ENCODE data around the gene OR51M1. TPM values are rescaled to one million over a fixed set of nuclear protein-coding genes. Genes with fewer than 3 reads are reported as not detected.

The OR51M1 gene
- total and polyA plus RNA-seq, 5 donors from 2014 or later = not detected

- H3K27ac ChIP-seq (ENCODE audit: insufficient read depth, low read length, poor library complexity, severe bottlenecking) = no peak overlapping the region
- Mint-ChIP-seq H3K4me1 (no peaks in the 10 kb centered on the region), H3K4me3 (no peak overlapping the region), H3K27ac (no peak overlapping the region), H3K27me3 (peaks cover 6% of the 10 kb centered on the region), H3K9me3 (peaks cover 0 to 6% (median 0%) of the 10 kb centered on the region in 7 donors), H3K36me3 (no peaks in the 10 kb centered on the region)
- H3K4me3 ChIP-seq (ENCODE audit: low read depth, low read length) = no peak overlapping the region
- no peak for ATAC-seq (ENCODE audit: low read depth in 2 of 2)
- H3K36me3 ChIP-seq (ENCODE audit: control insufficient read depth, insufficient read depth, low read length) = no peaks in the 10 kb centered on the region
- H3K4me1 ChIP-seq (ENCODE audit: control insufficient read depth, insufficient read depth, low read length, poor library complexity, severe bottlenecking) = no peaks in the 10 kb centered on the region
- H3K9me3 ChIP-seq (ENCODE audit: control insufficient read depth in 2 of 2, low read length in 2 of 2) = no peaks in the 10 kb centered on the region
- no peaks in the 10 kb centered on the region for H3K27me3 ChIP-seq (ENCODE audit: control insufficient read depth, insufficient read depth, low read length)
- no peak for DNase-seq
These were observed 16.8 kb upstream of the OR51M1 start for GRCh38 chr11:5366856-5367255.

GRCh38 chr11:5367448-5368074, 16.1 kb upstream of the OR51M1 start:
- no peak overlapping the region for H3K27ac Mint-ChIP-seq
- DNase-seq (no peak), ATAC-seq (ENCODE audit: low read depth in 2 of 2) (no peak)
- H3K36me3 ChIP-seq (ENCODE audit: control insufficient read depth, insufficient read depth, low read length) = no peaks in the 10 kb centered on the region
- H3K9me3 ChIP-seq (ENCODE audit: control insufficient read depth in 2 of 2, low read length in 2 of 2) = no peaks in the 10 kb centered on the region
- H3K4me1 Mint-ChIP-seq = no peaks in the 10 kb centered on the region
- no peak overlapping the region for H3K27ac ChIP-seq (ENCODE audit: insufficient read depth, low read length, poor library complexity, severe bottlenecking)
- H3K27me3 ChIP-seq (ENCODE audit: control insufficient read depth, insufficient read depth, low read length) = no peaks in the 10 kb centered on the region
- H3K9me3 Mint-ChIP-seq = peaks cover 0 to 6% (median 0%) of the 10 kb centered on the region in 7 donors
- H3K27me3 Mint-ChIP-seq = peaks cover 6% of the 10 kb centered on the region
- H3K4me1 ChIP-seq (ENCODE audit: control insufficient read depth, insufficient read depth, low read length, poor library complexity, severe bottlenecking) = no peaks in the 10 kb centered on the region
- no peak overlapping the region for H3K4me3 Mint-ChIP-seq
- H3K4me3 ChIP-seq (ENCODE audit: low read depth, low read length) = no peak overlapping the region
- H3K36me3 Mint-ChIP-seq = no peaks in the 10 kb centered on the region

GRCh38 chr11:5368502-5369043, 15.0 kb upstream of the OR51M1 start:
- DNase-seq = no peak
- no peaks in the 10 kb centered on the region for H3K4me1 ChIP-seq (ENCODE audit: control insufficient read depth, insufficient read depth, low read length, poor library complexity, severe bottlenecking)
- H3K27me3 ChIP-seq (ENCODE audit: control insufficient read depth, insufficient read depth, low read length) = no peaks in the 10 kb centered on the region
- Mint-ChIP-seq H3K4me3 (no peak overlapping the region), H3K4me1 (no peaks in the 10 kb centered on the region), H3K36me3 (no peaks in the 10 kb centered on the region), H3K27me3 (peaks cover 6% of the 10 kb centered on the region), H3K9me3 (peaks cover 0 to 7% (median 0%) of the 10 kb centered on the region in 7 donors), H3K27ac (no peak overlapping the region)
- H3K9me3 ChIP-seq (ENCODE audit: control insufficient read depth in 2 of 2, low read length in 2 of 2) = peaks cover 0 to 2% of the 10 kb centered on the region in 2 experiments
- no peak for ATAC-seq (ENCODE audit: low read depth in 2 of 2)
- H3K27ac ChIP-seq (ENCODE audit: insufficient read depth, low read length, poor library complexity, severe bottlenecking) = no peak overlapping the region
- H3K36me3 ChIP-seq (ENCODE audit: control insufficient read depth, insufficient read depth, low read length) = no peaks in the 10 kb centered on the region
- no peak overlapping the region for H3K4me3 ChIP-seq (ENCODE audit: low read depth, low read length)

- H3K4me3 ChIP-seq (ENCODE audit: low read depth, low read length) = no peak overlapping the region
- H3K9me3 Mint-ChIP-seq = peaks cover 0 to 7% (median 0%) of the 10 kb centered on the region in 7 donors
- no peak overlapping the region for H3K27ac Mint-ChIP-seq
- ATAC-seq (ENCODE audit: low read depth in 2 of 2) (no peak), DNase-seq (no peak)
- no peaks in the 10 kb centered on the region for H3K4me1 Mint-ChIP-seq
- no peaks in the 10 kb centered on the region for H3K36me3 Mint-ChIP-seq
- H3K27me3 ChIP-seq (ENCODE audit: control insufficient read depth, insufficient read depth, low read length) = no peaks in the 10 kb centered on the region
- H3K4me3 Mint-ChIP-seq = no peak overlapping the region
- peaks cover 6% of the 10 kb centered on the region for H3K27me3 Mint-ChIP-seq
- peaks cover 0 to 2% of the 10 kb centered on the region in 2 experiments for H3K9me3 ChIP-seq (ENCODE audit: control insufficient read depth in 2 of 2, low read length in 2 of 2)
- H3K27ac ChIP-seq (ENCODE audit: insufficient read depth, low read length, poor library complexity, severe bottlenecking) = no peak overlapping the region
- no peaks in the 10 kb centered on the region for H3K4me1 ChIP-seq (ENCODE audit: control insufficient read depth, insufficient read depth, low read length, poor library complexity, severe bottlenecking)
- H3K36me3 ChIP-seq (ENCODE audit: control insufficient read depth, insufficient read depth, low read length) = no peaks in the 10 kb centered on the region
These were observed 13.8 kb upstream of the OR51M1 start for GRCh38 chr11:5369789-5370188.

GRCh38 chr11:5380740-5381342, 2.8 kb upstream of the OR51M1 start:
- H3K9me3 Mint-ChIP-seq = peaks cover 0 to 5% (median 0%) of the 10 kb centered on the region in 7 donors
- Histone ChIP-seq H3K36me3 (ENCODE audit: control insufficient read depth, insufficient read depth, low read length) (no peaks in the 10 kb centered on the region), H3K27me3 (ENCODE audit: control insufficient read depth, insufficient read depth, low read length) (no peaks in the 10 kb centered on the region), H3K4me3 (ENCODE audit: low read depth, low read length) (no peak overlapping the region), H3K4me1 (ENCODE audit: control insufficient read depth, insufficient read depth, low read length, poor library complexity, severe bottlenecking) (no peaks in the 10 kb centered on the region), H3K9me3 (ENCODE audit: control insufficient read depth in 2 of 2, low read length in 2 of 2) (no peaks in the 10 kb centered on the region), H3K27ac (ENCODE audit: insufficient read depth, low read length, poor library complexity, severe bottlenecking) (no peak overlapping the region)
- no peaks in the 10 kb centered on the region for H3K36me3 Mint-ChIP-seq
- H3K27me3 Mint-ChIP-seq = peaks cover 9% of the 10 kb centered on the region
- ATAC-seq (ENCODE audit: low read depth in 2 of 2) (no peak), DNase-seq (peak in 1 of 3 donors; percentile 34)
- H3K4me1 Mint-ChIP-seq = no peaks in the 10 kb centered on the region
- H3K27ac Mint-ChIP-seq = no peak overlapping the region
- no peak overlapping the region for H3K4me3 Mint-ChIP-seq

GRCh38 chr11:5384335-5384734, 723 bp downstream of the OR51M1 start:
- Histone ChIP-seq H3K27ac (ENCODE audit: insufficient read depth, low read length, poor library complexity, severe bottlenecking) (no peak overlapping the region), H3K27me3 (ENCODE audit: control insufficient read depth, insufficient read depth, low read length) (no peaks in the 10 kb centered on the region), H3K9me3 (ENCODE audit: control insufficient read depth in 2 of 2, low read length in 2 of 2) (no peaks in the 10 kb centered on the region), H3K4me1 (ENCODE audit: control insufficient read depth, insufficient read depth, low read length, poor library complexity, severe bottlenecking) (no peaks in the 10 kb centered on the region), H3K4me3 (ENCODE audit: low read depth, low read length) (no peak overlapping the region), H3K36me3 (ENCODE audit: control insufficient read depth, insufficient read depth, low read length) (no peaks in the 10 kb centered on the region)
- DNase-seq (no peak), ATAC-seq (ENCODE audit: low read depth in 2 of 2) (no peak)
- no peaks in the 10 kb centered on the region for H3K4me1 Mint-ChIP-seq
- H3K9me3 Mint-ChIP-seq = peaks cover 0 to 5% (median 0%) of the 10 kb centered on the region in 7 donors
- H3K36me3 Mint-ChIP-seq = no peaks in the 10 kb centered on the region
- H3K4me3 Mint-ChIP-seq = no peak overlapping the region
- peaks cover 9% of the 10 kb centered on the region for H3K27me3 Mint-ChIP-seq
- no peak overlapping the region for H3K27ac Mint-ChIP-seq

GRCh38 chr11:5390210-5390609, 6.6 kb downstream of the OR51M1 start:
- Histone ChIP-seq H3K36me3 (ENCODE audit: control insufficient read depth, insufficient read depth, low read length) (no peaks in the 10 kb centered on the region), H3K27ac (ENCODE audit: insufficient read depth, low read length, poor library complexity, severe bottlenecking) (no peak overlapping the region), H3K9me3 (ENCODE audit: control insufficient read depth in 2 of 2, low read length in 2 of 2) (no peaks in the 10 kb centered on the region), H3K4me3 (ENCODE audit: low read depth, low read length) (no peak overlapping the region), H3K4me1 (ENCODE audit: control insufficient read depth, insufficient read depth, low read length, poor library complexity, severe bottlenecking) (no peaks in the 10 kb centered on the region), H3K27me3 (ENCODE audit: control insufficient read depth, insufficient read depth, low read length) (no peaks in the 10 kb centered on the region)
- Mint-ChIP-seq H3K27ac (no peak overlapping the region), H3K36me3 (no peaks in the 10 kb centered on the region), H3K27me3 (no peaks in the 10 kb centered on the region), H3K4me3 (no peak overlapping the region), H3K4me1 (no peaks in the 10 kb centered on the region), H3K9me3 (no peaks in the 10 kb centered on the region)
- ATAC-seq (ENCODE audit: low read depth in 2 of 2) = no peak
- no peak for DNase-seq

- no peaks in the 10 kb centered on the region for H3K9me3 ChIP-seq (ENCODE audit: control insufficient read depth in 2 of 2, low read length in 2 of 2)
- no peak overlapping the region for H3K4me3 Mint-ChIP-seq
- DNase-seq (no peak), ATAC-seq (ENCODE audit: low read depth in 2 of 2) (no peak)
- H3K4me1 Mint-ChIP-seq = no peaks in the 10 kb centered on the region
- no peaks in the 10 kb centered on the region for H3K36me3 ChIP-seq (ENCODE audit: control insufficient read depth, insufficient read depth, low read length)
- H3K27ac Mint-ChIP-seq = no peak overlapping the region
- no peak overlapping the region for H3K27ac ChIP-seq (ENCODE audit: insufficient read depth, low read length, poor library complexity, severe bottlenecking)
- no peaks in the 10 kb centered on the region for H3K36me3 Mint-ChIP-seq
- H3K27me3 ChIP-seq (ENCODE audit: control insufficient read depth, insufficient read depth, low read length) = no peaks in the 10 kb centered on the region
- peaks cover 0 to 2% (median 0%) of the 10 kb centered on the region in 7 donors for H3K9me3 Mint-ChIP-seq
- no peaks in the 10 kb centered on the region for H3K27me3 Mint-ChIP-seq
- H3K4me1 ChIP-seq (ENCODE audit: control insufficient read depth, insufficient read depth, low read length, poor library complexity, severe bottlenecking) = no peaks in the 10 kb centered on the region
- no peak overlapping the region for H3K4me3 ChIP-seq (ENCODE audit: low read depth, low read length)
These were observed 10.5 kb downstream of the OR51M1 start for GRCh38 chr11:5394091-5394490.

Data from CD4-positive, CD25-positive, alpha-beta regulatory T cell (primary cell).